ENCODE measurements around the gene IQSEC1. TPM values are rescaled to one million over a fixed set of nuclear protein-coding genes. Genes with fewer than 3 reads are reported as not detected.

IQSEC1 gene
- total RNA-seq, 1 donor from 2014 or later: 27.1 TPM

DNA sequence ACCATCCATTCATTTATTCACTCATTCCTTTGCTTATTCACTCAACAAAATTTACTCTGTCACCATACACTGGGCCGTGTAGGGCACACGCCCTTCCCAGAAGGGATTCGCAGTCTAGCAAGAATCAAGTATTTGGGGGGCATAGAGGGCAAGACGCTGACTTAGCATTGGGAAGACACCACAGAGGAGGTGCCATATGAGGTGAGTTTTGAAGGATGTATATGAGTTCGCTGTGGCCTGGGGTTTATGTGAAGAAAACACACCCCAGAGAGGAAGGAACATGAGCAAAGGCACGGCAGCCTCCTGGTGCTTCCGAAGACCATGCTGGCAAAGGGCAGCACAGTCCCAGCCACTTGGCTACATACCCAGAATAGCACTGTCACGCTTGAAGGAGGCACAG is 23.1 kb upstream of the IQSEC1 start:
- H3K4me1 ChIP-seq (ENCODE audit: control insufficient read depth in 3 of 3, insufficient read depth in 3 of 3, low read length in 3 of 3): peaks cover 9 to 18% (median 17%) of the 10 kb centered on the region in 3 donors
- H3K27me3 ChIP-seq (ENCODE audit: control insufficient read depth in 3 of 3, insufficient read depth in 3 of 3, low read length in 3 of 3): no peaks in the 10 kb centered on the region
- no peak overlapping the region for H3K9ac ChIP-seq (ENCODE audit: low read depth in 1 of 3, low read length in 3 of 3)
- no peak overlapping the region for H3K4me3 ChIP-seq (ENCODE audit: low read length in 3 of 3)
- H3K36me3 ChIP-seq (ENCODE audit: control insufficient read depth in 3 of 3, insufficient read depth in 3 of 3, low read length in 3 of 3): no peaks in the 10 kb centered on the region
- H3K27ac ChIP-seq (ENCODE audit: low read depth, low read length): no peak overlapping the region
- no peaks in the 10 kb centered on the region for H3K9me3 ChIP-seq (ENCODE audit: control insufficient read depth in 3 of 3, low read length in 3 of 3)

DNA sequence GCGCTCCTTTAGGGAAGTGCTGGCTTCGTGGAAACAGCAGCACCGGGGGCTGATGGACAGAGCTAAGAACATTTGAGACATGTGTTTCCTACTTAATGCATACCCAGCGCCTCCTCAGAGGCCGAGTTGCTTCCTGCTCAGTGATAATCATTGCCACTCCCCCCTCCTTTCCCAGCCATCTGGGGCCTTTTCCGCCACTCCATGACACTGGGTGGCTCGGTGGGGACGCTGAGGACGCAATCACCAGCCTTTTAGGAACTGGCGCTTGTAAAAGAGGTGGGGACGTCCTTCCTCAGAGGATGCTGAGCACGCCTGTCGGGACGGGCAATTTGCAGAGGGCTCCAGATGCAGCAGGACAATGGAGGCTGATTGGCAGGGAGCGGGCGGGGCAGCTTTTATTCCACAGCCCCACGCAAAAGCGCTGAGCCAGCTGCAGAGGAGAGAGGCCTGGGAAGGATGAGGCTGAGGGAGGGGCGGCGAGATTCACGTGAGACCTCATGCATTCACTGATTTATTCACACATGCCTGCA is 22.2 kb upstream of the IQSEC1 start:
- Histone ChIP-seq H3K4me1 (ENCODE audit: control insufficient read depth in 3 of 3, insufficient read depth in 3 of 3, low read length in 3 of 3) (peaks cover 9 to 18% (median 17%) of the 10 kb centered on the region in 3 donors), H3K4me3 (ENCODE audit: low read length in 3 of 3) (no peak overlapping the region), H3K9ac (ENCODE audit: low read depth in 1 of 3, low read length in 3 of 3) (no peak overlapping the region), H3K9me3 (ENCODE audit: control insufficient read depth in 3 of 3, low read length in 3 of 3) (no peaks in the 10 kb centered on the region), H3K27ac (ENCODE audit: low read depth, low read length) (no peak overlapping the region), H3K27me3 (ENCODE audit: control insufficient read depth in 3 of 3, insufficient read depth in 3 of 3, low read length in 3 of 3) (no peaks in the 10 kb centered on the region), H3K36me3 (ENCODE audit: control insufficient read depth in 3 of 3, insufficient read depth in 3 of 3, low read length in 3 of 3) (no peaks in the 10 kb centered on the region)

DNA sequence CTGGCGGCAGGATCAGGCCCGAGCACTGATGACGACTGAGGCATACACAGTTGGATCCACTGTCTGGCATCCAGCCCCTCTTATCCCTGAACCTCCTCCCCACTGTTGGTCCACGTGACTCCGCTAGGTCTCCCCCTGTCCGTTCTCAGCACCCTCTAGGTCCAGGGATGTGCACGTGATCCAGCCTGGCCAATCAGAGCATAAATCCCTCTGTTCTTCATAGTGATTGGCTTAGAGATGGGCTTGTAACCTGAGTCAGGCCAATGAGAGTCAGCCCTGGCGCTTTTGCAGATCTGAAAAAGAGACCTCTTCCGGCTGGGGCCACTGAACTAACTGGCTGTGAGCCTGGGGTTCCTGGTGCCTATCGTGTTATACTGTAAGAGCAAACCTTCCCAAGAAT is 20.5 kb upstream of the IQSEC1 start:
- Histone ChIP-seq H3K36me3 (ENCODE audit: control insufficient read depth in 3 of 3, insufficient read depth in 3 of 3, low read length in 3 of 3) (no peaks in the 10 kb centered on the region), H3K27ac (ENCODE audit: low read depth, low read length) (no peak overlapping the region), H3K4me3 (ENCODE audit: low read length in 3 of 3) (no peak overlapping the region), H3K4me1 (ENCODE audit: control insufficient read depth in 3 of 3, insufficient read depth in 3 of 3, low read length in 3 of 3) (peaks cover 9 to 18% (median 17%) of the 10 kb centered on the region in 3 donors), H3K27me3 (ENCODE audit: control insufficient read depth in 3 of 3, insufficient read depth in 3 of 3, low read length in 3 of 3) (no peaks in the 10 kb centered on the region), H3K9me3 (ENCODE audit: control insufficient read depth in 3 of 3, low read length in 3 of 3) (no peaks in the 10 kb centered on the region), H3K9ac (ENCODE audit: low read depth in 1 of 3, low read length in 3 of 3) (no peak overlapping the region)

DNA sequence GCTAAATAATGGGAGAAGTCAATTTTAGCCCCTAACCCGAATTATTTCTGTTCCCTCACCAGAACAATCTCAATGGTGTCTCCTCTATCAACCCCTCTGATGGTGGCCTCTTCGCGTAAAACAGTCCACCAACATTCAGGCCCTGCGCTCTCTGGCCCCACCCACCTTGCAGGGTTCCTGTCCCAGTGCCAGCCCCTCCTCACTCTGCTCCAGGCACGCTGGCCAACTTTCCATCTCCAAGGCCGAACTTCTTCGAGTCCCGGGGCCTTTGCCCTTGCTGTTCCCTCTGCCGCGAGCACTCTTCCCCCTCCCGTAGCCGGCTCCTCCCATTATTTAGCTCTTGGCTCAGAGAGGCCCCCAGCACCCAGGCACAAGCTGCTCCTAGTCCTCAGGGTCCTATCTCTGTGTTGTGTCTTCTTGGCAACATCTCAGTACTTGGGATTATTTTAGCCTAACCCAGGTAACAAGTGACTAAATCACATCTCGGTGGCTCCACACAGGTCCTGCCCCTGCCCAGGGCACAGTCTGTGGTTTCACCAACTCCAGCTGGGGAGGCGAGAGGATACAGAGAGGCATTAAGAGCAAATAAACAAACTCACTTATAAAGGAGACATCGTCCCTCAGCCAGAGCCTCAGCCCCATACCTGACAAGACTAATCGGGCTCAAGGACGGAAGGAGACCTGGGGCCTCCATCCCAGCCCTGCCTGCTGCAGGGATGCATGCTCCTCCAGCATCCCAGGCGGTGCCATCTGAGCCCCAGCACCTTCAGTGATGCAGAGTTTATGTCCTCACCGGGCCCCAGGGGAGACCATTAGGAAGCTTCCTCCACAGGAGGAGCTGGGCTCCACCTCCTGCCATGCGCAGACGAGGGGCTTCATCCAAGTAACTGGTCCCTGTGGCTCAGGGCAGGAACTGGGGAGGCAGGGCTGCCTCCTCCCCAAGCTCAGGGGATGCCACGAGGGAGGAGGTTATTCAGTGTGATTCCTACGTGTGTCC is 19.7 kb upstream of the IQSEC1 start:
- H3K9me3 ChIP-seq (ENCODE audit: control insufficient read depth in 3 of 3, low read length in 3 of 3): no peaks in the 10 kb centered on the region
- H3K9ac ChIP-seq (ENCODE audit: low read depth in 1 of 3, low read length in 3 of 3): peak overlapping the region in 1 of 3 donors; percentile 45
- no peaks in the 10 kb centered on the region for H3K27me3 ChIP-seq (ENCODE audit: control insufficient read depth in 3 of 3, insufficient read depth in 3 of 3, low read length in 3 of 3)
- H3K27ac ChIP-seq (ENCODE audit: low read depth, low read length): peak overlapping the region; percentile 28
- peak overlapping the region; percentile 6 to 61 (median 38) for H3K4me3 ChIP-seq (ENCODE audit: low read length in 3 of 3)
- peaks cover 14 to 21% (median 20%) of the 10 kb centered on the region in 3 donors for H3K4me1 ChIP-seq (ENCODE audit: control insufficient read depth in 3 of 3, insufficient read depth in 3 of 3, low read length in 3 of 3)
- no peaks in the 10 kb centered on the region for H3K36me3 ChIP-seq (ENCODE audit: control insufficient read depth in 3 of 3, insufficient read depth in 3 of 3, low read length in 3 of 3)

DNA sequence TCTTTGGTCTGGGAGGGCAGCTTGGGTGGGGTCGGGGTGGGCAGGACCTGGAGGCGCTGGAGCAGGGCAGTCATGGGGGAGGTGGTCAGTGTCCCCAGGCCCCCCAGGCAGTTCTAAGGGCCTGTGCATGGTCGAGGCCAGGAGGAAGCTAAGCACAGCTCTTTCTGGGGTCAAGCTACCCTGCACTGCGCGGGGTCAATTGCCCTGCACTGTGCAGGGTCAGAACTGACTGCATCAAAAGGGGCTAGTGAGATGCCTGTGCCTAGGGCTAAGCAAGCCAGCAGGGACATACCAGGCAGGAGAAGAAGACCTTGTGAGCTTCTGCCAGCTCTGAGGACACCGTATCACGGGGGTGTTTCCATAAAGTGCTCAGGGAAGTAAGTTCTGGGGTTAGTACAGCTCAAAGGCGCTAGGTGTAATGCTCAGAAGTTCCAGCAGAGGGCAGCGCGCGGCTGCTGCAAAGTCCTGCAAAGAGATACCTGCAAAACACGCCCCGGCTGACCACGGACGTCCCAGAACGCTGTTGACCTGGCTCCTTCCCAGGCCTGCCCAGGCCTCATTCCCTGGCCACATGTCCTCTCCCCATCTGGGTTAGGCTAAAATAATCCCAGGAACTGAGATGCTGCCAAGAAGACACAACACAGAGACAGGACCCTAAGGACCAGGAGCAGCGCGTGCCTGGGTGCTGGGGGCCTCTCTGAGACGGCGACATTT is 18.8 kb upstream of the IQSEC1 start:
- Histone ChIP-seq H3K27me3 (ENCODE audit: control insufficient read depth in 3 of 3, insufficient read depth in 3 of 3, low read length in 3 of 3) (no peaks in the 10 kb centered on the region), H3K4me3 (ENCODE audit: low read length in 3 of 3) (peak overlapping the region; percentile 6 to 61 (median 38)), H3K9ac (ENCODE audit: low read depth in 1 of 3, low read length in 3 of 3) (peak overlapping the region in 1 of 3 donors; percentile 69), H3K9me3 (ENCODE audit: control insufficient read depth in 3 of 3, low read length in 3 of 3) (no peaks in the 10 kb centered on the region), H3K36me3 (ENCODE audit: control insufficient read depth in 3 of 3, insufficient read depth in 3 of 3, low read length in 3 of 3) (no peaks in the 10 kb centered on the region), H3K27ac (ENCODE audit: low read depth, low read length) (peak overlapping the region; percentile 28), H3K4me1 (ENCODE audit: control insufficient read depth in 3 of 3, insufficient read depth in 3 of 3, low read length in 3 of 3) (peaks cover 20 to 22% (median 21%) of the 10 kb centered on the region in 3 donors)

DNA sequence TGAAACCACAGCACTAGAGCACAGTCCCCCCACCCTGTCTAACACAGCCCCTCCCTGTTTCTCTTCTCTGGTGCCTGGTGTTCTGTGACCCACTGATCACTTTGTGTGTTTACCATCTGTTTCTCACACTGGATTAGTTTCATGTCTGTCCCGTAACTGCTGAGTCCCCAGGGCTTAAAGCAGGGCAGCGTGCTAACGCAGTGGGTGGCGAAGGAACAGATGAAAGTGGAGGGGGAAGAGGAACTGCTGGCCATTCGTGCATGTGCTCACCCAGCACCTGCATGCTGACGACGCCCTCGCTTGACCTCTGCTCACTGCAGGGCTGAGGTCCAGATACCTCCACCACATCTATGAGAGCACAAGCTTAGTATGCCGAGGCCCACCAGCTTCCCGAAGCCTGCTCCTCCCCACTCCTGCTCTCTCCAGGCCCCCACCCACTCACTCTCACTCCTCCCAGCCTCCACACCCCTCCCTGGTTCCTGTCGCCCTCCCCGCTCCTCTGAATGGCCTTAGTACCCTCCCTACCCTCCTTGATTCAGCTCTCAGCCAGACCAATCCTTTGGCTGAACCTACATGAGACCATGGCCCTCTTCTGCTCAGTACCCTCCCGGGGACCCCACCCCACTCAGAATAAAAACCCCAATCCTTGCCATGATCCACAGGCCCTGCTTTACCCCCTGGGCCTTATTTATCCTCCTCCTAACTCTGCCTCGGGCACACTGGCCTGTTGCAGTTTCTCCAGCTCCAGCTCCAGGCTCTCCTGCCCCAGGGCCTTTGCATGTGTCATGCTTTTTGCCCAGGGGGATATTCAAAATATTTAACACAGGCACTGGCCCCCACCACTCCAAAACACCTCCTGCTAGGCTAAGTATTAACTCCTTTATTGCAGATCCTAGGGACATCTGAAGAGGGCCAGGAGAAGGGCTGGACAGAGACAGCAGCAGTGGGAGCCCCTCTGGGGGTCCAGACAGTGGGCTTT is 15.1 kb upstream of the IQSEC1 start:
- H3K4me1 ChIP-seq (ENCODE audit: control insufficient read depth in 3 of 3, insufficient read depth in 3 of 3, low read length in 3 of 3): peaks cover 19 to 22% (median 20%) of the 10 kb centered on the region in 3 donors
- H3K27me3 ChIP-seq (ENCODE audit: control insufficient read depth in 3 of 3, insufficient read depth in 3 of 3, low read length in 3 of 3): peaks cover 0 to 3% (median 0%) of the 10 kb centered on the region in 3 donors
- H3K27ac ChIP-seq (ENCODE audit: low read depth, low read length): no peak overlapping the region
- H3K36me3 ChIP-seq (ENCODE audit: control insufficient read depth in 3 of 3, insufficient read depth in 3 of 3, low read length in 3 of 3): no peaks in the 10 kb centered on the region
- H3K9me3 ChIP-seq (ENCODE audit: control insufficient read depth in 3 of 3, low read length in 3 of 3): no peaks in the 10 kb centered on the region
- H3K4me3 ChIP-seq (ENCODE audit: low read length in 3 of 3): no peak overlapping the region
- peak overlapping the region in 1 of 3 donors; percentile 25 for H3K9ac ChIP-seq (ENCODE audit: low read depth in 1 of 3, low read length in 3 of 3)

DNA sequence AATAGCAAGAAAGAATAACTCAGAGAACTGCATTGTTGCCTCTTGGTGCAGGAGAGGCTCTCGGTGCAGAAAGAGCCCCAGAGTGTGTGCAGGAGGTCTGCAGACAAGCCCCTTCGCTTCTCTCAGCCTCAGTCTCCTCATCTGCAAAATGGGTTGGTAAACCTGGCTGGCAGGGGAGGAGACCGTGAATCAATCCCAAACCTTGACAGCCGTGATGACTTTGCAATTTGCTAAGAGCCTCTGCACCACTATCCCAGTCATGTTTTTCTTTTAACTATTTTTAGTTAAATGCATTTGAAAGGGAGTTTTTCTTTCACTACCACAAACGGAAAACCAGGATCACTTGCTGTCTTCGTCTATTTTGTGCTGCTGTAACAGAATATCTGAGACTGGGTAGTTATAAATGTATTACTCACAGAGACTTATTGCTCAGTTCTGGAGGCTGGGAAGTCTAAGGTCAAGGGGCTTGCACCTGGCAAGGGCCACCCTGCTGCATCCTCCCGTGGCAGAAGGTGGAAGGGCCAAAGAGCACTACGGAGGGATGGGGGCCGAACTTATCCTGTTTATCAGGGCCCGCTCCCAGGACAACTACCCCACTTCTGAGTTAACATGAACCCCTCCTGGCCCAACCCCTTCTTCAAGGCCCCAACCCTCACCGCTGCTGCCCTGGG is 14.2 kb upstream of the IQSEC1 start:
- no peak overlapping the region for H3K27ac ChIP-seq (ENCODE audit: low read depth, low read length)
- no peak overlapping the region for H3K4me3 ChIP-seq (ENCODE audit: low read length in 3 of 3)
- no peaks in the 10 kb centered on the region for H3K9me3 ChIP-seq (ENCODE audit: control insufficient read depth in 3 of 3, low read length in 3 of 3)
- peaks cover 12 to 20% (median 13%) of the 10 kb centered on the region in 3 donors for H3K4me1 ChIP-seq (ENCODE audit: control insufficient read depth in 3 of 3, insufficient read depth in 3 of 3, low read length in 3 of 3)
- H3K9ac ChIP-seq (ENCODE audit: low read depth in 1 of 3, low read length in 3 of 3): peak overlapping the region in 1 of 3 donors; percentile 25
- peaks cover 0 to 4% (median 0%) of the 10 kb centered on the region in 3 donors for H3K27me3 ChIP-seq (ENCODE audit: control insufficient read depth in 3 of 3, insufficient read depth in 3 of 3, low read length in 3 of 3)
- no peaks in the 10 kb centered on the region for H3K36me3 ChIP-seq (ENCODE audit: control insufficient read depth in 3 of 3, insufficient read depth in 3 of 3, low read length in 3 of 3)

DNA sequence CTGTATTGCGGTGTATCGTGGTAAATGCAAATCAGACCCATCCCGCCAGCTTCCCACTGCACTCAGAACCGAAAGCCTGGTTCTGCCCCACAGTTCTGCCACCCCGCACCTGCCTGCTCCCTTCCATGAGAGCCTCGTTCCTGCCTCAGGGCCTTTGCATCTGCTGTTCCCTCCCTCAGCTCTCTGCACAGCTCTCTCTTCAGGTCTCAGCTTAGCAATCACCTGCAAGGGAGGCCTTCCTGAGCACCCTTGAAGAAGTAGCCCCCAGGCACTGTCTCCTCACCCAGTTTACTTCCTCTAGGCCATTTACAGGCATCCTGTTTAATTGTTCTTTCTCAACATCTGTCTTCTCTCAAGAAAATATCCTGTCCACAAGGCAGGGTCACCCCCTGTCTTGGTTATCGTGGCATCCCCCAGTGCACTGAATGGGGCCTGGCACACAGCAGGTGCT is 13.3 kb upstream of the IQSEC1 start:
- no peak overlapping the region for H3K9ac ChIP-seq (ENCODE audit: low read depth in 1 of 3, low read length in 3 of 3)
- peaks cover 12 to 20% (median 13%) of the 10 kb centered on the region in 3 donors for H3K4me1 ChIP-seq (ENCODE audit: control insufficient read depth in 3 of 3, insufficient read depth in 3 of 3, low read length in 3 of 3)
- H3K4me3 ChIP-seq (ENCODE audit: low read length in 3 of 3): no peak overlapping the region
- no peak overlapping the region for H3K27ac ChIP-seq (ENCODE audit: low read depth, low read length)
- peaks cover 0 to 4% (median 0%) of the 10 kb centered on the region in 3 donors for H3K27me3 ChIP-seq (ENCODE audit: control insufficient read depth in 3 of 3, insufficient read depth in 3 of 3, low read length in 3 of 3)
- no peaks in the 10 kb centered on the region for H3K36me3 ChIP-seq (ENCODE audit: control insufficient read depth in 3 of 3, insufficient read depth in 3 of 3, low read length in 3 of 3)
- no peaks in the 10 kb centered on the region for H3K9me3 ChIP-seq (ENCODE audit: control insufficient read depth in 3 of 3, low read length in 3 of 3)

DNA sequence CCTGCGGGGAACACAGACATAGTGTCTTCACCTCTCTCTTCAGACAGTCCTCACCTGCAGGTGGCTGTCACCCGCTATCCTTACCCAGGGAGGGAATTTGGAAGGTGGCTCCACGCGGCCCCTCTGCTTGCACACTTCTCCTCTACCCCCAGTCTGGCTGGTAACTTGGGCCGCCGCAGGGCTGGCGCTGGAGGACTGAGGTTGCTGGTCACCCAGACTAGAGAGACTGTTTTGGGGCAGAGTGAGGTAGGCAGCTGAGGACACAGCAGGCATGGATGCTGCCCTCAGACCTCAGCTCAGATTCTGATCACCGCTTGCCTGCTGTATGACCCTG is 12.6 kb upstream of the IQSEC1 start:
- Histone ChIP-seq H3K27ac (ENCODE audit: low read depth, low read length) (no peak overlapping the region), H3K9me3 (ENCODE audit: control insufficient read depth in 3 of 3, low read length in 3 of 3) (no peaks in the 10 kb centered on the region), H3K9ac (ENCODE audit: low read depth in 1 of 3, low read length in 3 of 3) (no peak overlapping the region), H3K4me1 (ENCODE audit: control insufficient read depth in 3 of 3, insufficient read depth in 3 of 3, low read length in 3 of 3) (peaks cover 13 to 20% (median 17%) of the 10 kb centered on the region in 3 donors), H3K27me3 (ENCODE audit: control insufficient read depth in 3 of 3, insufficient read depth in 3 of 3, low read length in 3 of 3) (peaks cover 0 to 4% (median 0%) of the 10 kb centered on the region in 3 donors), H3K36me3 (ENCODE audit: control insufficient read depth in 3 of 3, insufficient read depth in 3 of 3, low read length in 3 of 3) (no peaks in the 10 kb centered on the region), H3K4me3 (ENCODE audit: low read length in 3 of 3) (no peak overlapping the region)
